ENCODE data around the gene ANO10. TPM values are rescaled to one million over a fixed set of nuclear protein-coding genes. Genes with fewer than 3 reads are reported as not detected.

The ANO10 gene
- total RNA-seq, 2 experiments from 2014 or later = 8.4 to 8.5 TPM

DNA sequence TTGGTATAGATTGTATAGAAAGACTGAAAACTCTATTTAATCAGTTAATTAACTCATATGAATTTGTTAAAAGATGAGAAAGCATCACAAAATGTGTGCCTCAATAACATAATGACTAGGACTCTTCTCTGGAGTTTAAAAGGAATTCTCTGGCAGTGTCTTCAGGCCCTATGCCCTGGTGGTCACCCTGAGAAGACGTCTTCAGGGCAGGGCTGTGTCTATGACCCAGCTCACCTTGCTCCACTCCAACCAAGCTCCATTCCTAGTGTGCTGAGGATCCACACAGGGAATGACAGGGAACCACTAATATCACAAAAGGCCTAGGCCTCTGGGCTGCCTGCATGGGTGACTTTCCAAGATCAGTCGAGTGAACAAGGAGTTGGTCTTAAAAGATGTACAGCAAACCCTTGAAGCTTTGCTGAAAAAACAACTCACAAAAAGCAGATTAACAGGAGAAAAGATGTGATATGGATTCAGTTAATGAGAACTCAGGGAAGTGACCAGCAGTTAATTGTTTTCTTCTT is 178.9 kb downstream of the ANO10 start:
- no peak for DNase-seq
- intact Hi-C loops (cut with micrococcal nuclease) = no loop called here
- Mint-ChIP-seq H3K27ac (no peak overlapping the region), H3K4me3 (no peak overlapping the region), H3K4me1 (ENCODE audit: low read depth) (peaks cover 11% of the 10 kb centered on the region), H3K36me3 (peaks cover 7% of the 10 kb centered on the region), H3K9me3 (peaks cover 9% of the 10 kb centered on the region), H3K27me3 (no peaks in the 10 kb centered on the region)
- ChIA-PET POLR2A (no interaction called here), CTCF (interaction anchor here (0.7 kb wide), 1 partner anchor 35 kb away, joined by 3 read pairs; no protein-coding TSS in a partner anchor)

DNA sequence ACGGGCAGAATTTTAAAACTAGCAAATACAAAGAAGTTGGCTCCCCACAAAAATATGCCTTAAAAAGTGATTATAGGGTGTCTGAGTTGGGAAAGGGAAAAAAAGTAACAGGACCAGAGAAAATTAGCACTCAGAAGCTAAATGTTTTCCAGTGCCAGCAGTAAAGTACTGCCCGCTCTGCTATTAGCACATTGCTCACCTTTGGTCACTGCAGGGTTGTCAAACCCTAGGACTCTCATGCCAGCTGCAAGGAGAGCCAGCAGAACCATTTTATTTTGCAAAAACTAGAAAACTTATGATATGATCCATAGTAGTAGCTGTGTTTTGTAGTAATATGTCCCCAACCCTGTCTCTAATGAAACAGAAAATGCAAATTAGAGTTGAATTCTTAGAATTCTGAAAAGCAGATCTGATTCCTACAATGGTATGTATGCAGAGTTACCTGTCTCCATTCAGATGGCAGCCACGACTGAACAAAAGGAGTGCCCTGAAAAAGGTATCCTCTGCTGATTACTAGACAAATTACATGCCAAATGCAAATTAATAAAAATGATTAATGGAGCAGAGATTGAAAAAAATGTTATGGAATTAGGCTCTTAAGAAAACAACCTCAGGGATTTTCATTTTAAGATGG is 185.2 kb downstream of the ANO10 start:
- Mint-ChIP-seq H3K4me1 (ENCODE audit: low read depth) (peaks cover 8% of the 10 kb centered on the region), H3K27ac (no peak overlapping the region), H3K36me3 (peaks cover 7% of the 10 kb centered on the region), H3K4me3 (no peak overlapping the region), H3K27me3 (no peaks in the 10 kb centered on the region), H3K9me3 (peaks cover 9% of the 10 kb centered on the region)
- DNase-seq = no peak
- POLR2A ChIA-PET = no interaction called here
- CTCF ChIA-PET = no interaction called here
- intact Hi-C loops (cut with micrococcal nuclease) = no loop called here

DNA sequence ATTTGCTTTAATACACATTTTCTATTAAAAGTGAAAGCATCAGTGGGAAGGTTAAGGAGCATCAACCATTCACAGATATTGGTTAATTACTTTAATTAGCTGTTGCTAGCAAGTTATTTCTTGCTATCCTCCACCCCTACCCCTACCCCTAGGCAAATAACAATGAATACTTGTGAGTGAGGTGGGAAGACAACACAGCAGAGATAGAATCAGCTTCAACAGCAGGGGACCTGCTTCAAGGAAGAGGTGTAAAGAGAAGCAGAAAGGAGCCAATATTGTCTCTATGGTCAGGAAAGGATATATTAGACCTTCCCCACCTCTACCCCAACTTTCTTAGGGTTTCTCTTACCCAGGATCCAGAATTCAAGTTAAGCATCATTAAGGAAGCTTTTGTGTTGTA is 186.1 kb downstream of the ANO10 start:
- intact Hi-C loops (cut with micrococcal nuclease) = no loop called here
- H3K27me3 Mint-ChIP-seq = no peaks in the 10 kb centered on the region
- H3K36me3 Mint-ChIP-seq = peaks cover 10% of the 10 kb centered on the region
- CTCF ChIA-PET = no interaction called here
- DNase-seq = no peak
- no peak overlapping the region for H3K27ac Mint-ChIP-seq
- H3K4me3 Mint-ChIP-seq = no peak overlapping the region
- peaks cover 6% of the 10 kb centered on the region for H3K4me1 Mint-ChIP-seq (ENCODE audit: low read depth)
- POLR2A ChIA-PET = no interaction called here
- peaks cover 9% of the 10 kb centered on the region for H3K9me3 Mint-ChIP-seq

DNA sequence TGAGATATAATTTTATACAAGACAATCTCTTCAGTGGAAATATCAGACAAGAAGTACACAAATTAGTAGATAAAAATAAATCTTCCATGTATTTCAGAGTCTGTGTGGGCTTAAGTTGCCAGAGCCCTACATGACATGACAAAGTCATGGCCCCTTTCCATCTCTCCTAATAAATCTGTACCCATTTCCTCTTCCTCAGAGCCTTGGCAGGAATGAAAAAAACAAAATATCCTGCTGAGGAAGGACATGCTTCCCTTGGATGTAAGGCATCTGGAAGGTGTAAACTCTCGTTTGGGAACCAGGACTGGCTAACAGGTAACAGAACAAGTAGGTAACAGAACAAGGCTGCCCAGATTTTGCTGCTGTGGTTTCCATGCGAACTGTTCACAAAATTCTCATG is 187.4 kb downstream of the ANO10 start:
- no peaks in the 10 kb centered on the region for H3K27me3 Mint-ChIP-seq
- H3K36me3 Mint-ChIP-seq = peaks cover 10% of the 10 kb centered on the region
- POLR2A ChIA-PET = no interaction called here
- DNase-seq = no peak
- intact Hi-C loops (cut with micrococcal nuclease) = no loop called here
- H3K27ac Mint-ChIP-seq = no peak overlapping the region
- CTCF ChIA-PET = no interaction called here
- no peaks in the 10 kb centered on the region for H3K4me1 Mint-ChIP-seq (ENCODE audit: low read depth)
- H3K9me3 Mint-ChIP-seq = peaks cover 7% of the 10 kb centered on the region
- no peak overlapping the region for H3K4me3 Mint-ChIP-seq

DNA sequence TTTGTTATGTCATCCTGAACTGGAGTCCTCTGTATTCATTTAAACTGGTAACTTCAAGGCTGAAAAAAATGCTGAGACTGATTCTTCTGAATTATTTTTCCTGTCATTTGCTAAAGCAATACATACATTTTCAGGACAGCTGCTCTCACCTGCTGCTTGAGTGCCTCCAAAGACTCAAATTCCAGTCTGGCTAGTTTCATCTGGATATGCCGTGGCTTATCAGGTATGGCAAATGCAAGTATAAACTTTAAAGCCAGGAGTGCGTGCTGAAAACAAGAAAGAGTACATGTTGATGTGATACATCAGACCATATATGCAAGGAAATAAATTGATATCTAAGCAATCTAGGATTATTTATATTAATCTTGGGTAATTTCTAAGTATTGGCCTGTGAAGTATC is 189.3 kb downstream of the ANO10 start:
- Mint-ChIP-seq H3K4me1 (ENCODE audit: low read depth) (no peaks in the 10 kb centered on the region), H3K27ac (no peak overlapping the region), H3K36me3 (peaks cover 4% of the 10 kb centered on the region), H3K27me3 (no peaks in the 10 kb centered on the region), H3K4me3 (no peak overlapping the region), H3K9me3 (no peaks in the 10 kb centered on the region)
- ChIA-PET POLR2A (no interaction called here), CTCF (no interaction called here)
- intact Hi-C loops (cut with micrococcal nuclease) = no loop called here
- no peak for DNase-seq

DNA sequence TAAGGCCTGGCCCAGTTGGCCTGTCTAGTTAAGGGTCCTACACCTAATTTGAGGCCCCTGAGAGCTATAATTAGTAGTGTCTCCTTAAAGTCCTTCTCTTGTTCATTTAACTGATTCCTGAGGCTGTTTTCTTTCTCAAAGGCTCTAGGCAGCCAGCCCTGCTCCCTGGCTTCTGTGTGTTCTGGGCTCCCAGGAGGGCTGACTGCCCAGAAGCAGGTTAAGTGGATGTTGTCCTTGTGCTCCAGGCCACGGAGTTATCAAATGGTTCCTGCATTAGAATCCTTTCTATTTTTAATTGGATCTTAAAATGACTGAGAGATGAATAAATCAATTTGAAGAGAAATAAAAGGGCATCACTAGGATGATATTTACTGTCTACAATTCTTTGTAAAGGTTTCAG is 195.4 kb downstream of the ANO10 start:
- ChIA-PET POLR2A (no interaction called here), CTCF (no interaction called here)
- H3K4me1 Mint-ChIP-seq (ENCODE audit: low read depth) = no peaks in the 10 kb centered on the region
- peaks cover 7% of the 10 kb centered on the region for H3K9me3 Mint-ChIP-seq
- H3K27me3 Mint-ChIP-seq = no peaks in the 10 kb centered on the region
- no peak overlapping the region for H3K27ac Mint-ChIP-seq
- no peak for DNase-seq
- H3K4me3 Mint-ChIP-seq = no peak overlapping the region
- intact Hi-C loops (cut with micrococcal nuclease) = no loop called here
- H3K36me3 Mint-ChIP-seq = peaks cover 6% of the 10 kb centered on the region

DNA sequence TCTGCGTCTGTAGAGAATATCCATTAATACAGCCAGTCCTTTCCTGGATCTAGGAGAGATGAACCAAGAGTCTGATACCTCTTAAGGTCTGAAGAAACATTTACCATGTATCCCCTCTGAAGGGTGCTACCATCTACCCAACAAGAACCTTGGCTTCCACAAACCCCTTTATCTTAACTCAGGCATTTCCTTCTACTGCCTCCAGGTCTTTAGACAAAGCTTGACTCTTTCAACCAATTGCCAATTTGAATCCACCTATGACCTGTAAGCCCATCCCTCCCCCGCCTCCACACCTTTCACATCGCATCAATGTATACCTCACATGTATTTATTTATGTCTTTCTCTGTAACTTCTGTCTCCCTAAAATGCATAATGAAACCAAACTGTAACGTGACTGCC is 196.0 kb downstream of the ANO10 start:
- ChIA-PET POLR2A (no interaction called here), CTCF (no interaction called here)
- intact Hi-C loops (cut with micrococcal nuclease) = no loop called here
- Mint-ChIP-seq H3K4me1 (ENCODE audit: low read depth) (no peaks in the 10 kb centered on the region), H3K36me3 (peaks cover 4% of the 10 kb centered on the region), H3K27ac (no peak overlapping the region), H3K9me3 (peaks cover 7% of the 10 kb centered on the region), H3K4me3 (no peak overlapping the region), H3K27me3 (no peaks in the 10 kb centered on the region)
- DNase-seq = no peak

DNA sequence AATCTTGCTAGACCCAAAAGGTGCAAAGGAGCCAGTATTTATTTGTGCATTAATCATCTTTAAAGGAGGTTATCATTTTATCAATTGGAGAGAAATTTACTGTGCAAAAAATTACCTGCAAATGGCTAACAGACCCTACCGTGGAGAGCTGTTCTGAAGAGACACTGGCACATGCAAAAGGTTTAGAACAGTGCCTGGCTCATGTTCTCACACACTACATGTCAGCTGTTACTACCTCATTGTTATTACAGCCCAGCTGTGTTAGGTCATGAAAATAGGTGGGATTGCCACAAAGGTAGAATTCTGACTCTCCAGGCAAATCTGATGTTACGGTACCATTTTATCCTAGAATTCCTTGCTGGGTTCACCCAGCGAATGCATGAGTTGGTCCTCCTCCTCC is 198.2 kb downstream of the ANO10 start:
- H3K36me3 Mint-ChIP-seq = peaks cover 4% of the 10 kb centered on the region
- POLR2A ChIA-PET = no interaction called here
- H3K27me3 Mint-ChIP-seq = no peaks in the 10 kb centered on the region

DNA sequence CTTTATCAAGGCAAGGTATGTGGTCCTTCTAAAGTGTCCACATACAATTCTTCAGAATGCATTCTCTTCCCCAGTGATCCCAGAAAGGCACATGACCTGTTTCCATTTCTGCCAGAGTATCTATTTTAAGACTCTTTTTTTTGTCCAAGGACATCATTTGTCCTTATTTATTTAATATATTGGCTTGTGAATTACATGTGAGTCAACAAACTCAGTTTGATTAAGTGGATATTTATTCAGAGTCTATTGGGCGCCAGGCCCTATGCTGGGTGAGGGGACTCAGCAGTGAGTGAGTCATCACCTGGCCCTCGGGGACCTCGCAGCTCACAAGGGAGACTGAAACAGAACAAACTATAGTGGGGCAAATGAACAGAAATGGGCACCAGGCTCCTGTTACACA is 198.7 kb downstream of the ANO10 start:
- intact Hi-C loops (cut with micrococcal nuclease) = no loop called here
- POLR2A ChIA-PET = no interaction called here
- no peak for DNase-seq
- Mint-ChIP-seq H3K27ac (no peak overlapping the region), H3K4me1 (ENCODE audit: low read depth) (no peaks in the 10 kb centered on the region), H3K9me3 (peaks cover 7% of the 10 kb centered on the region), H3K27me3 (no peaks in the 10 kb centered on the region), H3K4me3 (no peak overlapping the region), H3K36me3 (peaks cover 4% of the 10 kb centered on the region)
- CTCF ChIA-PET = no interaction called here

More for the DNA sequence above, 198.2 kb downstream of the ANO10 start:
- H3K9me3 Mint-ChIP-seq = peaks cover 7% of the 10 kb centered on the region
- intact Hi-C loops (cut with micrococcal nuclease) = no loop called here
- H3K4me1 Mint-ChIP-seq (ENCODE audit: low read depth) = no peaks in the 10 kb centered on the region
- CTCF ChIA-PET = no interaction called here
- H3K4me3 Mint-ChIP-seq = no peak overlapping the region
- no peak overlapping the region for H3K27ac Mint-ChIP-seq
- no peak for DNase-seq

DNA sequence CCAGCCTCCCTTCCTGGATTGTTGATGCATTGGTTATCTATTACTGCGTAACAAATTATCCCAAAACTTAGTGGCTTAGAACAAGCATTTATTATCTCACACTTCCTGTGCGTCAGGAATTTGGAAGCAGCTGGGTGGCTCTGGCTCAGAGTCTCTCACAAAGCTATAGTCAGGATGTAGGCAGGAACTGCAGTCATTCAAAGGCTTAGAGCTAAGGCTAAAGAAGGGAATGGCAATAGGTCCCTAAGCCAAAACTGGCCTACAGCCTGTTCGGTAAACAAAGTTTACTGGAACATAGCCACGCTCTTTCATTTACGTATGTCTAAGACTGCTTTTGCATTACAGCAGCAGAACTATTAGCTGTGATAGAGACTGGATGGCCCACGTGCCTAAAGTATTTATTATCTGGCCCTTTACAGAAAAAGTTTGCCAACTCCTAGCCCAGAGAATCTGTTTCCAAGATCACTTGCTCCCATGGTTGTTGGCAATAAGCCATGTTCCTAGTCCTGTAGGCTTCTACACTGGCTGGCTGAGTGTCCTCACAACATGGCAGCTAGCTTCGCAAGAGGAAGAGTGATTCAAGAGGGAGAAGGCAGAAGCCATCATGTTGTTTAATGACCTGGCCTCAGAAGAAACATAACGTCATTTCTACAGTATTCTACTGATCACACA is 203.1 kb downstream of the ANO10 start:
- ChIA-PET CTCF (no interaction called here), POLR2A (no interaction called here)
- H3K27me3 Mint-ChIP-seq = no peaks in the 10 kb centered on the region
- H3K9me3 Mint-ChIP-seq = no peaks in the 10 kb centered on the region
- peaks cover 4% of the 10 kb centered on the region for H3K4me1 Mint-ChIP-seq (ENCODE audit: low read depth)
- H3K4me3 Mint-ChIP-seq = no peak overlapping the region
- intact Hi-C loops (cut with micrococcal nuclease) = no loop called here
- H3K27ac Mint-ChIP-seq = no peak overlapping the region
- no peaks in the 10 kb centered on the region for H3K36me3 Mint-ChIP-seq
- DNase-seq = no peak

DNA sequence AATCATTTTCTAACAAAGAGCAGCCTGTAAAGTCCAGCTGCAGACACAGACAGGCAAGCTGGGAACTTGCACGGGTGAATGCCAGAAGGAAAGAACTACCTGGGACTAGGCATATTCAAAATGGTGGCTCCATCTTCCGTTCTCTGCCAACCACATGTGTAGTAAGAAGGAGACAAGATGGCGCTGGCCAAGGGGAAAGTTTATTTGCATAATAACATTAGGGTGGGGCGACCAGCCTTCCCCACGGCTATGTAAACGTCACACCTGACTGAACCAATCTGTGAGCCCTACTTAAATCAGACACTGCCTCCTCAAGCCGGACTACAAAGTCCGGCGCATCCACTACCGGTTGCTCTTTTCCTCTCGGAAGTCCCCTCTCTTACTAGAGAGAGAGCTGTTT is 204.7 kb downstream of the ANO10 start:
- ChIA-PET CTCF (no interaction called here), POLR2A (no interaction called here)
- no peaks in the 10 kb centered on the region for H3K27me3 Mint-ChIP-seq
- no peak for DNase-seq
- intact Hi-C loops (cut with micrococcal nuclease) = no loop called here
- H3K27ac Mint-ChIP-seq = no peak overlapping the region
- no peaks in the 10 kb centered on the region for H3K9me3 Mint-ChIP-seq
- no peaks in the 10 kb centered on the region for H3K36me3 Mint-ChIP-seq
- peaks cover 17% of the 10 kb centered on the region for H3K4me1 Mint-ChIP-seq (ENCODE audit: low read depth)
- no peak overlapping the region for H3K4me3 Mint-ChIP-seq

DNA sequence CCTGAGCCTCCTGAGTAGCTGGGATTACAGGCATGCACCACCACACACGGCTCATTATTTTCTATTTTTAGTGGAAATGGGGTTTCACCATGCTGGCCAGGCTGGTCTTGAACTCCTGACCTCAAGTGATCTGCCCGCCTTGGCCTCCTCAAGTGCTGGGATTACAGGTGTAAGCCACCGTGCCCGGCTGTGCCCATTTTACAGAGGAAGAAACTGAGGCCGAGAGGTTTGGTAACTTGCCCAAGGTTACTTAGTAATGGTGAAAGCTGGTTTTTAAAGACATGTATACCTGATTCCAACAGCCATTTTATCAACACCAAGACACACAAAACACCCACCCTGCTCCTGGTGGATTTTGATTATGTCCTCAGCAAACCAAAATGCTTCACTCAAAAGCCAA is 206.7 kb downstream of the ANO10 start:
- no peak overlapping the region for H3K4me3 Mint-ChIP-seq
- peaks cover 17% of the 10 kb centered on the region for H3K4me1 Mint-ChIP-seq (ENCODE audit: low read depth)
- H3K36me3 Mint-ChIP-seq = no peaks in the 10 kb centered on the region
- H3K9me3 Mint-ChIP-seq = no peaks in the 10 kb centered on the region
- ChIA-PET CTCF (no interaction called here), POLR2A (no interaction called here)
- no peak for DNase-seq
- no peak overlapping the region for H3K27ac Mint-ChIP-seq
- H3K27me3 Mint-ChIP-seq = no peaks in the 10 kb centered on the region
- intact Hi-C loops (cut with micrococcal nuclease) = no loop called here

DNA sequence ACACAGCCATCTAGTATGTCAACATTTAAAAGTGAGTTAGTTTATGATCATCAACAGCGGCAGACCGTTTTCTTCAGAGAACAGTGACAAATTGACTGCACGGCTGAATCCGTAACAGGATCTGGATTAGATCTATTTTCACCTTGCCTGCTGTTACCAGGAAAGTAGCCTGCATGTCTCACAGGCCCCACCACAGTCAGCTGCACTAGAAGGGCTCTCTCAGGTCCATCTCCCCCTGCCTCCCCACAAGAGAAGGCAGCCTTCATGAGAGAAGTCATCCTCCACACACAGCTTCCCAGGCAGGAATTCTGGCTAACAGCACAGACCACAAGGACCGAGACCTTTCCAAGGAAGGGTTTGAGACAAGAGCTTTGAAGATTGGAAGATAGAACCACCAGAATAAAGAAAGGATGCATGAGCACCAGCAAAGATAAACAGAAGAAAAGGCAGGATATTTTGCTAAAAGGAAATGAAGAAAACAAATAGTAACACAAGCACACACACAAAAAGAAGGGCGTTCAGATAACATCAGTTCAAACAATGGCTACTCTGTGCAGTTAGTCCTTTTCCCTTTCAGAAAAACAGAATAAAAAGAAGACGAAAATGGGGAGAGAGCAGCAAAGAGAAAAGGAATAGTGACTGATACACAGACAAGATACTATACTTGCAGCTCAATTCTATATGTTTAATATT is 208.0 kb downstream of the ANO10 start:
- H3K9me3 Mint-ChIP-seq = no peaks in the 10 kb centered on the region
- ChIA-PET CTCF (no interaction called here), POLR2A (no interaction called here)
- intact Hi-C loops (cut with micrococcal nuclease) = no loop called here
- DNase-seq = no peak
- no peaks in the 10 kb centered on the region for H3K27me3 Mint-ChIP-seq
- no peak overlapping the region for H3K27ac Mint-ChIP-seq
- H3K4me3 Mint-ChIP-seq = no peak overlapping the region
- no peaks in the 10 kb centered on the region for H3K36me3 Mint-ChIP-seq
- H3K4me1 Mint-ChIP-seq (ENCODE audit: low read depth) = peaks cover 17% of the 10 kb centered on the region
